ENCODE data around the gene RDH12.

DNA sequence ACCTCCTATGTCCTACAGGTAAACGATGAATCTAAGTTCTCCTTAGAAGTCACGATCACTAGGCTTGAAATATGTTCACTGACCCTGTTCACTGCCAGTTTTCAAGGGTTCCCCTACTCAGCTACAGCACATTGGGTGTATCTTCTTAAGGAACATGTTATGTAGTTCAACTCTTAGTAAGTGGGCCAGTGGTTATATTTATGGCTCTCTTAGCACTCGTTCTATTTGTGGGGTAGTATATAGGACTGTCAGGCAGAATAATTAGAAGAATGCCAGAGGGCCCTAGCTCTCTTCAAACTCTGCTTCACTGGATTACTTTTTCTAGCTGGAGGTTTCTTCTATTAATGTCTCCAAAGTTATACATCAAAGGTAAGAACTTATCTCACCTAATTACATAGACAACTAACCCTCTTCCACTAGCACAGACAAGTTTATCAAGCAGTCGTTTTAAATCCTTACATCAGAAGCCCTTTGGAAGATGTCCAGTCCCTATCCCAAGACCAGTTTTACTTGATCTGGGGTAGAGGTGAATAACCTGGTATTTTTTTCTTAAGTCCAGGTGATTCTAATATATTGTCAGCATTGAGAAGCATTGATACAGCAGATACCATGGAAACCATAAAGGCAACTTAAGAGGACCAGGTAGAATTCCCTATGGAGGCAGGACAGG lies 75.1 kb downstream of the RDH12 start:
- TF ChIP-seq, protein P1, sequence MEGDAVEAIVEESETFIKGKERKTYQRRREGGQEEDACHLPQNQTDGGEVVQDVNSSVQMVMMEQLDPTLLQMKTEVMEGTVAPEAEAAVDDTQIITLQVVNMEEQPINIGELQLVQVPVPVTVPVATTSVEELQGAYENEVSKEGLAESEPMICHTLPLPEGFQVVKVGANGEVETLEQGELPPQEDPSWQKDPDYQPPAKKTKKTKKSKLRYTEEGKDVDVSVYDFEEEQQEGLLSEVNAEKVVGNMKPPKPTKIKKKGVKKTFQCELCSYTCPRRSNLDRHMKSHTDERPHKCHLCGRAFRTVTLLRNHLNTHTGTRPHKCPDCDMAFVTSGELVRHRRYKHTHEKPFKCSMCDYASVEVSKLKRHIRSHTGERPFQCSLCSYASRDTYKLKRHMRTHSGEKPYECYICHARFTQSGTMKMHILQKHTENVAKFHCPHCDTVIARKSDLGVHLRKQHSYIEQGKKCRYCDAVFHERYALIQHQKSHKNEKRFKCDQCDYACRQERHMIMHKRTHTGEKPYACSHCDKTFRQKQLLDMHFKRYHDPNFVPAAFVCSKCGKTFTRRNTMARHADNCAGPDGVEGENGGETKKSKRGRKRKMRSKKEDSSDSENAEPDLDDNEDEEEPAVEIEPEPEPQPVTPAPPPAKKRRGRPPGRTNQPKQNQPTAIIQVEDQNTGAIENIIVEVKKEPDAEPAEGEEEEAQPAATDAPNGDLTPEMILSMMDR (conservative IDR thresholded peaks at IDR 0.05; ENCODE audit: low read depth, low read length): no peak
- no peak for TF ChIP-seq EZH2 (IDR thresholded peaks at IDR 0.05; ENCODE audit: borderline replicate concordance, low read depth, low read length, poor library complexity, severe bottlenecking)

Measured in A673 (cell line).